HG02973 (cell line): ENCODE data around the gene CCNE1.
"Not testable (repeated sequence)": the region's sequence is repeated elsewhere in the genome, so short reads cannot be mapped to it uniquely, and the experiment has no call there.

Experiments
- ATAC-seq: cut with Tn5 transposase; IDR thresholded peaks from one replicate; pipeline ENCODE4 v1.9.1; 2021; ENCODE audit warnings: moderate library complexity; ENCODE audit not compliant: unreplicated experiment

CCNE1 gene

DNA sequence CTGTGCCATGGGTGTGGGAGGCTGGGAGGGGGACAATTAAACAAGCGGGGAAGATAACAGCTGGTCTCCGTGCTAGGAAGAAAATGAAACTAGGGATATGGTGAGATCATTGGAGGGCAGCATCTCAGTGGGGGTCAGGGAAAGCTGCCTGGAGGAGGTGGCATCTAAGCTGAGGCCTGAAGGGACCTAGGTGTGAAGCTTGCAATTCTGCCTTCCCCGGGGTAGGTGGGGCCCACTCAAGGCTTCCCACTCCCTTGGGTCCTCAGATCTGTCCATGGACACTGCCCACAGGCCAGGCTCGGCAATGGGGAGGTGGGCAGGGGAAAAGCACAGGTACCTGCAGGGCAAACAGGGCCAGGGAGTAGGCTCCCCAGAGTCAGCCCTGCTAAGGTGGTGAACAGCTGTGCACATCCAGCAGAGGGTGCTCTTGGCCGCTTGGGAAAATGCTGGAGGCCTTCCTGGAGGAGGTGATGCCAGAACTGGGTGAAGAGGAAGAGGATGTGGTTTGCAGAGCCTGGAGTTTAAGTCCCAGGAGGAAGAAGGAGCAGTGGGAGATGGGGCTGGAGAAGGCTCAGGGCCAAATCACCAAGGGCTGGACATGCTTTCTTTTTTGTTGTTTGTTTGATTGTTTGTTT, 25.7 kb upstream of the CCNE1 start:
- ATAC-seq, result no peak

- ATAC-seq, result no peak
Observed at GRCh38 chr19:29787281-29787680, 24.5 kb upstream of the CCNE1 start.

DNA sequence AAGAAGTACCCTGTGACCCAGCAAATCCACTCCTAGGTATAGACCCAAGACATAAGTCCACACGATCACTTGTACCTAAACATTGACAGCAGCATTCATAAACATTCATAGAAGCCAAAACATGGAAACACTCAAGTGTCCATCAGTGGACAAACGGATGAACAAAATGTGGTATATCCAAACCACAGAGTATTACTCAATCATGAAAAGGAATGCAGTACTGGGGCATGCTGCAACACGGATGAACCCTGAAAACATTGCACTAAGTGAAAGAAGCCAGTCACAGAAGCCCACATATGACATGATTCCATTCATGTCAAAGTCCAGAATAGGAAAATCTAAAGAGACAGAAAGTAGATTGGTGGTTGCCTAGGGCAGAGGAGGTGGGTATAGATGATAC, 22.8 kb upstream of the CCNE1 start:
- no peak for ATAC-seq

GRCh38 chr19:29793116-29793727, 18.6 kb upstream of the CCNE1 start:
- ATAC-seq, result no peak

DNA sequence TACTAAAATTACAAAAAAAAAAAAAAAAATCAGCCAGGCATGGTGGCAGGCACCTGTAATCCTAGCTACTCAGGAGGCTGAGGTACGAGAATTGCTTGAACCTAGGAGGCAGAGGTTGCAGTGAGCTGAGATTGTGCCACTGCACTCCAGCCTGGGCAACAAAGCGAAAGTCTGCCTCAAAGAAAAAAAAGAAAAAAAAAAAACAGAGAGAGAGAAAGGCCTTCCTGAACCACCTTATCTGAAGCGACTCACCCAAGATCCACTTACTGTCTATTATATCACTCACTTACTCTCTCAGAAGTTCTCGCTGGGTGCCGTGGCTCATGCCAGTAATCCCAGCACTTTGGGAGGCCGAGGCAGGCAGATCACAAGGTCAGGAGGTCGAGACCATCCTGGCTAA, 17.3 kb upstream of the CCNE1 start:
- not testable (repeated sequence) for ATAC-seq

GRCh38 chr19:29795461-29796172, 16.2 kb upstream of the CCNE1 start:
- no peak for ATAC-seq

DNA sequence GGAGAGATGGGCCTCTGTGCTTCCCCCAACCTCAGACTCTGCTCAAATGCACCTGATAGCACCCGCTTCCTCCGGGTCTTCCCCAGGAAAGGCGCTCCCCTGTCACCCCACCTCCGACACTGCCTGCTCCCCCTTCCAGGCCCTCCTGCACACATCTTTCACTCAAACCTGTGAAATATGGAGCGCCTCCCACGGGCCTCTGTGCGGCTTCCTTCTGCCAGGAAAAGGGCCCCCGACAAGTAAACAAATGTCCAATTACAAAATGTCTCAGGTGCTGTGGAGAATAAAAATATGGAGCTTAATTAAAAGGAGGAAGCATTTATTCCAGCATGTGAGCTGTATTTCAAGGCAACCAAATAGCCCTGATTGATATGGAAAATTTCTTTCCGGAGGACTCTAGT, 15.6 kb upstream of the CCNE1 start:
- ATAC-seq, result no peak

DNA sequence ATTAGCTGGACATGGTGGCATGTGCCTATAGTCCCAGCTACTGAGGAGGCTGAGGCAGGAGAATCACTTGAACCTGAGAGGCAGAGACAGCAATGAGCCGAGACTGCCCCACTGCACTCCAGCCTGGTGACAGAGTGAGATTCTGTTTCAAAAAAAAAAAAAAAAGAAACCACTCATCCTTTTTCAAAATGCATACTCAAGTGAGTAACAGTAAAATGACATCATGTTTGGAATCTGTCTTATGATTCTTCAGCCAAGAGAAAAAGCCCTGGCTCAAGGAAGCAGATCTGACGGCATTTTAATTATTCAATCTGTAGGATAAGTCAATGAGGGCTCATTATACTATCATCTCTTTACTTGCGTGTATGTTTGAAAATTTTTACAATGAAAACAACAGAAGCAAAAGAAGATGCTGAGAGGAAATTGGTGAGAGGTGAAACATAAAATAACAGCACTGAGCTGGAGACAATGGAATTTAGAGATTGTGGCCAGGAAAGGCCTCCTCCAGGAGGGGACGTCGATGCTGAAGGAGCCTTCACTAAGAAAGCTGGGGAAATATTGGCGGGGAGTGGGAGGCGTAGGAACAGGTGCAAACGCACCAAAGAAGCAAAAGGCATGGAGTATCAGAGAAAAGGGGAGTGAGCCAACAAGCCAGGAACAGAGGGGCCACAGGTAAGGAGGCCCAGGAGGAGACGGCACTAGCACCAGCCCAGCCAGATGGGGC, 12.9 kb upstream of the CCNE1 start:
- ATAC-seq, result no peak

DNA sequence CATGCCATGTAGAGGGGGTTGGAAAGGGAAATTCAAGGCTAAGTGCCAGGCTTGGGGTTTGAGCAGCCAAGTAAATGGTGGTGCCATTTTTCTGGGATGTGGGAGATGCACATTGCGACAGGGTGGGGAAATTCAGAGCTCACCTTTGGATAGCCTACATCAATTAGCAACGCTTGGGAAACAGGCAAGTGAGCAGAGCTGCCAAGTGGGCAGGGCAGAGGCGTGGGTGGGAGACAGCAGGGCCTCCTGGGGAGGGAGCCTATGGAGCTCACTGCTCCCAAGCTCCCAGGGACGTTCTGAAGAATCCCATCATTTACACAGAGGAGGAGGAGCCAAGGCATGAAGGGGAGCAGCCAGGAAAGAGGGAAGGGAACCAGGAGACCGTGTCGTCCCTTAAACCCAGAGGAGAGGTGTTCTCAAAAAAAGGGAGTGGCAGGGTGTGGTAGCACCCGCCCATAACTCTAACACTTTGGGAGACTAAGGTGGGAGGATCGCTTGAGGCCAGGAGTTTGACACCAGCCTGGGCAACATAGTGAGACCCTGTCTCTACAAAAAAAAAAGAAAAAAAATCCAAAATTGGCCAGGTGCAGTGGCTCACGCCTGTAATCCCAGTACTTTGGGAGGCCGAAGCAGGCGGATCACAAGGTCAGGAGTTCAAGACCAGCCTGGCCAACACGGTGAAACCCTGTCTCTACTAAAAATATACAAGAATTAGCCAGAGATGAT, 11.5 kb upstream of the CCNE1 start:
- ATAC-seq, result no peak

DNA sequence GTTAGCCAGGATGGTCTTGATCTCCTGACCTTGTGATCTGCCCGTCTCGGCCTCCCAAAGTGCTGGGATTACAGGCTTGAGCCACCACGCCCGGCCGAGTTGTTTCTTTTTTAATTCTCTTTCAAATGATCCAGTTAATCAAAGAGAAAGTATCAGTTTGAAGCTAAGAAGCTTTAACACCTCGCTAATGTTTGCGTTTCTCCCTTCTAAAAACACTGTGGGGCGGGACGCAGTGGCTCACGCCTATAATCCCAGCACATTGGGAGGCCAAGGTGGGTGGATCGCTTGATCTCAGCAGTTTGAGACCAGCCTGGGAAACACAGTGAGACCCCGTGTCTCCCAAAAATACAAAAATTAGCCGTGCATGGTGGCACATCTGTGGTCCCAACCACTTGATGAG, 7.8 kb upstream of the CCNE1 start:
- not testable (repeated sequence) for ATAC-seq

DNA sequence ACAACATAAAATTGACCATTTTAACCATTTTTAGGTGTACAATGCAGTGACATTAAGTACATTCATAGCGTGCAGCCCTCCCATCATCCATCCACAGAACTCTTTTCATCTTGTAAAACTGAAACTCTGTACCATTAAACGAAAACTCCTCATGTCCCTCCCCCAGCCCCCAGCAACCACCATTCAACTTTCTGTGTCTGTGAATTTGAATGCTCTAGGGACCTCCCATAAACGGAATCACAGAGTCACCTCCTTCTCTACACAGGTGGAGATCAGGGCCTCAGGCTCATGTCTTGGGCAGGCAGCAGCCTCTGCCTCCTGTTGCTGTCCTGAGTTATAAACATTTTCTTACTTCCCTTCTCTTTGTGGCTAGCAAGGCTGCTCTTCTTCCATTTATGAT, 7.3 kb upstream of the CCNE1 start:
- ATAC-seq, result peak; percentile 48

- ATAC-seq, result no peak
Observed at GRCh38 chr19:29805031-29805965, 6.5 kb upstream of the CCNE1 start.

GRCh38 chr19:29806098-29806866, 5.5 kb upstream of the CCNE1 start:
- ATAC-seq, result no peak

DNA sequence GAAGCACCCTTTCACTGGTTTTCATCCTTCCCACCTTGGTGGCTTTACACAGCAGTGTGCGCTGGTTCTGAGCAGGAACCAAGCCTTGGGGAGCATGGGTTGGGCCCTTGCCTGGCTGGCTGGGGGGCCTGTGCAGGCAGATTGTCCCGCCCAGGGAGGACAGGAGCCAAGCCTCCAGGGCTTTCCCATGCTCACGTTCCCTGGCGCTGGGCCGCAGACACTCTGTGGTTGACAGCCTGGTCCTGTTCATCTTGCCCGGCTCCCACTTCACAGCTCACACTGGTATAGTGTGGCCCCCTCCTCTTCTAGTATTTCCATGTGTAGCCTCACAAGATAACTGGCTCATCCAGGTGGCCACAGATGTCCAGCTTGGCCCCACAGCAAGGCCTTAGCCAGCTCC, 4.6 kb upstream of the CCNE1 start:
- no peak for ATAC-seq

DNA sequence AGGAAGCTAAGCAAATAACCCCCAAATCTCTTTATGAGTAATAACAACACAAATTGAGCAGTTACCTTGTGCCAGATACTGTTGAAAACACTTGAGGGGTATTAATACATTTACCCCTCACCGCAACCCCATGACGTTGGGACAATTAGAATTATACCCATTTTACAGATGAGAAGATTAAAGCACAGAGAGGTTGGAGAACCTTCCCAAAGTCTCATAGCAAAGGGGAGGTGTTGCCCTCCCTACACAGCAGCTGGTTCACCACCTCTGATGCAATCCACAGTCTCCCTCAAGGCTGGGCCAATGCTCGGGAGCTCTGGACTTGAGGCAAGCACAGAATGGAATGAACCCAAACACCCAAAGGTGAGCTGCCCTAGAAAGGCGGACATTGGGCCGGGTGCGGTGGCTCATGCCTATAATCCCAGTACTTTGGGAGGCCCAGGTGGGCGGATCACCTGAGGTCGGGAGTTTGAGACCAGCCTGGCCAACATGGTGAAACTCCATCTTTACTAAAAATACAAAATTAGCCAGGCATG, 3.9 kb upstream of the CCNE1 start:
- ATAC-seq, result no peak

GRCh38 chr19:29809795-29810503, 1.8 kb upstream of the CCNE1 start:
- ATAC-seq, result no peak

- ATAC-seq, result no peak
Observed at GRCh38 chr19:29810504-29810871, 1.3 kb upstream of the CCNE1 start.

- ATAC-seq, result peak; percentile 9
Observed at GRCh38 chr19:29812080-29812880, 489 bp downstream of the CCNE1 start.
